PFSK-1 (cell line): ENCODE data around the gene DSN1.

Experiments used
- FOXP2 ChIP-seq: optimal IDR thresholded peaks from 2 replicates; pipeline ENCODE3; 2011; ENCODE audit warnings: borderline replicate concordance, control low read depth, inconsistent platforms; ENCODE audit not compliant: insufficient read depth; ENCODE audit errors: extremely low read length, extremely low read depth
- POLR2AphosphoS5 ChIP-seq: IDR thresholded peaks from 2 replicates; pipeline ENCODE4 v1.6.1; 2012; ENCODE audit warnings: low read depth, mild to moderate bottlenecking, control low read depth, low read length, moderate library complexity
- SIN3A ChIP-seq: IDR thresholded peaks from 2 replicates; pipeline ENCODE4 v1.6.1; 2012; ENCODE audit warnings: mild to moderate bottlenecking, low read length, moderate library complexity, borderline replicate concordance; ENCODE audit not compliant: insufficient read depth
- TAF1 ChIP-seq: IDR thresholded peaks from 2 replicates; pipeline ENCODE4 v1.6.1; 2012; ENCODE audit warnings: low read length, control low read depth, borderline replicate concordance; ENCODE audit not compliant: insufficient read depth
- TF ChIP-seq, protein P1 (sequence below), 2 experiments: IDR thresholded peaks; 2 replicates each; pipeline versions ENCODE4 v1.6.1 to v1.8.0; 2011 to 2012; ENCODE audit warnings: low read depth in 2 of 2, low read length in 2 of 2, control low read depth in 1 of 2, inconsistent platforms in 1 of 2, mild to moderate bottlenecking in 1 of 2, moderate library complexity in 1 of 2; ENCODE audit not compliant: insufficient read depth in 1 of 2

The DSN1 gene

GRCh38 chr20:36742558-36742957 lies 31.0 kb downstream of the DSN1 start:
- TF ChIP-seq FOXP2 = no peak
- no peak for TF ChIP-seq POLR2AphosphoS5
- TF ChIP-seq, protein P1, sequence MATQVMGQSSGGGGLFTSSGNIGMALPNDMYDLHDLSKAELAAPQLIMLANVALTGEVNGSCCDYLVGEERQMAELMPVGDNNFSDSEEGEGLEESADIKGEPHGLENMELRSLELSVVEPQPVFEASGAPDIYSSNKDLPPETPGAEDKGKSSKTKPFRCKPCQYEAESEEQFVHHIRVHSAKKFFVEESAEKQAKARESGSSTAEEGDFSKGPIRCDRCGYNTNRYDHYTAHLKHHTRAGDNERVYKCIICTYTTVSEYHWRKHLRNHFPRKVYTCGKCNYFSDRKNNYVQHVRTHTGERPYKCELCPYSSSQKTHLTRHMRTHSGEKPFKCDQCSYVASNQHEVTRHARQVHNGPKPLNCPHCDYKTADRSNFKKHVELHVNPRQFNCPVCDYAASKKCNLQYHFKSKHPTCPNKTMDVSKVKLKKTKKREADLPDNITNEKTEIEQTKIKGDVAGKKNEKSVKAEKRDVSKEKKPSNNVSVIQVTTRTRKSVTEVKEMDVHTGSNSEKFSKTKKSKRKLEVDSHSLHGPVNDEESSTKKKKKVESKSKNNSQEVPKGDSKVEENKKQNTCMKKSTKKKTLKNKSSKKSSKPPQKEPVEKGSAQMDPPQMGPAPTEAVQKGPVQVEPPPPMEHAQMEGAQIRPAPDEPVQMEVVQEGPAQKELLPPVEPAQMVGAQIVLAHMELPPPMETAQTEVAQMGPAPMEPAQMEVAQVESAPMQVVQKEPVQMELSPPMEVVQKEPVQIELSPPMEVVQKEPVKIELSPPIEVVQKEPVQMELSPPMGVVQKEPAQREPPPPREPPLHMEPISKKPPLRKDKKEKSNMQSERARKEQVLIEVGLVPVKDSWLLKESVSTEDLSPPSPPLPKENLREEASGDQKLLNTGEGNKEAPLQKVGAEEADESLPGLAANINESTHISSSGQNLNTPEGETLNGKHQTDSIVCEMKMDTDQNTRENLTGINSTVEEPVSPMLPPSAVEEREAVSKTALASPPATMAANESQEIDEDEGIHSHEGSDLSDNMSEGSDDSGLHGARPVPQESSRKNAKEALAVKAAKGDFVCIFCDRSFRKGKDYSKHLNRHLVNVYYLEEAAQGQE (IDR thresholded peaks at IDR 0.05; ENCODE audit: insufficient read depth in 1 of 2, low read depth in 2 of 2, low read length in 2 of 2) = no peak
- TF ChIP-seq SIN3A = no peak
- no peak for TF ChIP-seq TAF1

DNA sequence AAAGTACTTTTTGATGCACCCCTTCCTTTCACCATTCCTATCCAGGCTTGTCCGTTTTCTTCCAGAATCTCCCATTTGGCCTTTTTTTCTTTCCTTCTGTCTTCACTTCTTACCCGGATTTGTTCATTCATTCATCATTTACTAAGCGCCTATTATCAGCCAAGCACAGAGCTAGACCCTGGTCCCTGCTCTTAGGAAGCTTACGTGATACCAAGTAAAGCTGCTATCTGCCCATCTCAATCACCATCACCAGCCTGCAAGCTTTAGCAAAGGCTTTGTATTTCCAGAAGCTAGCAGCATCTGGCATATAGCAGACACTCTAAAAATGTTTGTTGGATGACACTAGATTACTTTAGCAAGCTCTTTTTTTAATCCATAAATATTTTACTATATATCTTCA lies 32.5 kb downstream of the DSN1 start:
- TF ChIP-seq SIN3A = no peak
- no peak for TF ChIP-seq POLR2AphosphoS5
- no peak for TF ChIP-seq FOXP2
- TF ChIP-seq TAF1 = no peak
- TF ChIP-seq, protein P1 (IDR thresholded peaks at IDR 0.05; ENCODE audit: insufficient read depth in 1 of 2, low read depth in 2 of 2, low read length in 2 of 2) = no peak

DNA sequence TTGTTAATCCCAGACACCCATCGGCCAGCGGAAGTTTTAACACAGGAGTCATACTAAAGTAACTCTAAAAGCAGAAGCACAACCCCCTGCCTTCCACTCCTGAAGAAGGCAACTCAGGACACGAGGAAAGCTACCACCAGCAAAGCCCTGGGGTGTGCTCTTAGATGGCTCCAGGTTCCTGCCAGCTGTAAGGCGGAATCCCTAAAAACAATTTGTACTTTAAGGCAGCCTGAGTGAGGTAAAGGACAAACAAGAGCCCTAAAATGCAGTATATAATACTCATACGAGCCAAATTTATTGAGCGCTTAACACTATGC lies 36.4 kb downstream of the DSN1 start:
- TF ChIP-seq, protein P1 (IDR thresholded peaks at IDR 0.05; ENCODE audit: insufficient read depth in 1 of 2, low read depth in 2 of 2, low read length in 2 of 2) = no peak
- TF ChIP-seq POLR2AphosphoS5 = no peak
- TF ChIP-seq FOXP2 = no peak
- no peak for TF ChIP-seq SIN3A
- TF ChIP-seq TAF1 = no peak

DNA sequence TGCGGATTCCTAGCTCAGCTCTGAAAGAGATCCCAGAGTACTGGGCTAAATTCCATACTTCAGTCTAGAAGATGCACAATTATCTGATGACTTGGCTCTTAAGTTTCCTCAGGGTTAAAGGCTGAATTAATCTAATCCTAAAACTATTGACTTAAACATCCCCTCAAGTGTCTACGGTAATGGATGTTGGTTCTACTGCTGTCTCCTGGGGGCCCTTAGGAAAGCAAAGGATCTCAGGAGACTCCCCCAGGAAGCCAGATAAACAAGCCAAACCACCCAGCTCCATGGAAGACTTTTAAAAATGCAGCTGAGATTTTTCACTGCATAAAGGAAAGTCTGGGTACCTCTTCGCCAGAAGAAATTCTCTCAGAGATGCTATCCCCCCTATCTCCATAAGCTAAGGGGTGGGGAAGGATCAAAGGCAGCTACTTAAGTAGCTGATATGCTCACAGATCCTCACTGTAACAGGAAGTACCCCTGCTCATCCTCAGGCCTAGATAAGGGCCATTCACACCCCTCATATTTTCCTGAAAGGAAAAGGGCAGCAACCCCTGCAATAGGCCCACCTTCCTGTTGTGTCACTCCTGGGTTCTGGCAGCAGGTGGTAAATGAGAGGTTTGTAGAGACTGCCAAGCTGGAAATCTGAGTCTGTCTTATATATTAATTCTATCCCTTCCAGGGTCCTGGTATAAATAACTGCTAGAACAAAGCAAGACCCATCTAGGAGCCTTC lies 36.9 kb downstream of the DSN1 start:
- TF ChIP-seq TAF1 = no peak
- no peak for TF ChIP-seq POLR2AphosphoS5
- TF ChIP-seq, protein P1 (IDR thresholded peaks at IDR 0.05; ENCODE audit: insufficient read depth in 1 of 2, low read depth in 2 of 2, low read length in 2 of 2) = no peak
- no peak for TF ChIP-seq SIN3A
- no peak for TF ChIP-seq FOXP2
